ENCODE measurements around the gene HNRNPUL1. TPM values are rescaled to one million over a fixed set of nuclear protein-coding genes. Genes with fewer than 3 reads are reported as not detected.
"Not testable (repeated sequence)": the region's sequence is repeated elsewhere in the genome, so short reads cannot be mapped to it uniquely, and the experiment has no call there.

Gene HNRNPUL1
- total RNA-seq, 1 donor from 2014 or later = 161 TPM

GRCh38 chr19:41276231-41276630 lies 12.1 kb downstream of the HNRNPUL1 start:
- DNase-seq (ENCODE audit: low spot score) = no peak

GRCh38 chr19:41278478-41278877 lies 14.3 kb downstream of the HNRNPUL1 start:
- DNase-seq (ENCODE audit: low spot score) = no peak

DNA sequence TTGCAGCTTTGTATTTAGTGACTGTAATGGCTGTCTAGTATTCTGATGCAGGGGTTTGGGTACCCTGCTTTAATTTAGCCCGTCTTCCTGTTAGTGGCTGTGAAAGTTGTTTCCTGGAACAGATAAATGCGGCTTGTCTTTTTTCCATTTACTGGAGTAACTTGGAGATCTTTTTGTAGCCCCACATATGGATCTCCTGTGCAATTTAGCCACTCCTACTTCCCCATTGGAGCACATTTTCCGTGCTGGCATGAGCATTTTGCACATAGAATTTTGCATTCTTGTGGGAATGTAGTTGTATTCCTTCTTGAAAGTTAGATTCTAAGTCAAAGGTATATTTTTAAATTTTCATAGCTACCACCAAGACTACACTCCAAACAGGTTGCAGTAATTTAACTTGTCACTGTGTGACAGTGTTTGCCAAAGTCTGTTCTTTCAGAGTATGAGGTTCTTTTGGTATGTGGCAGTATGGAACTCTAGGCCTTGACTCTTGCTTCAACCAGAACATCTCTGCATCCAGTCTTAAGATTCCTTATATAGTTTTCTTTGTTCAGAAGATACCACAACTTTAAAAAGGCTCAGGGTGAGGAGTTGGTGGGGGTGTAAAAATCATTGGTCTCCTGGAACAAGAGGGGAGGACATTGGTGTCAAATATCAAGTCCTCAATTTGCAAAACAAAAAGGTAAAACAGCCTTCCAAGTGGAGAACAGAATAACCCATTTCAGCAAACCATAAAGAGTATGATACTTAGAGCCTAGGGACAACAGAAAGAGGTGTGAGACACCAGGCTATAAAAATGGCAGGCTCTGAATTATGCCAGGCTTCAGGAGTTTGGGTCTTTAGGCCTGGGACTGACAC lies 24.7 kb downstream of the HNRNPUL1 start:
- DNase-seq (ENCODE audit: low spot score) = no peak

GRCh38 chr19:41289814-41290213 lies 25.6 kb downstream of the HNRNPUL1 start:
- not testable (repeated sequence) for DNase-seq (ENCODE audit: low spot score)

- DNase-seq (ENCODE audit: low spot score) = no peak
These were observed 30.2 kb downstream of the HNRNPUL1 start for GRCh38 chr19:41294393-41294792.

GRCh38 chr19:41295499-41295898 lies 31.3 kb downstream of the HNRNPUL1 start:
- DNase-seq (ENCODE audit: low spot score) = no peak

GRCh38 chr19:41296433-41296871 lies 32.3 kb downstream of the HNRNPUL1 start:
- DNase-seq (ENCODE audit: low spot score) = no peak

- DNase-seq (ENCODE audit: low spot score) = no peak
These were observed 33.6 kb downstream of the HNRNPUL1 start for GRCh38 chr19:41297628-41298347.

- DNase-seq (ENCODE audit: low spot score) = peak; percentile 64
These were observed 34.3 kb downstream of the HNRNPUL1 start for GRCh38 chr19:41298348-41298964.

- no peak for DNase-seq (ENCODE audit: low spot score)
These were observed 35.0 kb downstream of the HNRNPUL1 start for GRCh38 chr19:41299046-41299754.

GRCh38 chr19:41299755-41300089 lies 35.5 kb downstream of the HNRNPUL1 start:
- no peak for DNase-seq (ENCODE audit: low spot score)

DNA sequence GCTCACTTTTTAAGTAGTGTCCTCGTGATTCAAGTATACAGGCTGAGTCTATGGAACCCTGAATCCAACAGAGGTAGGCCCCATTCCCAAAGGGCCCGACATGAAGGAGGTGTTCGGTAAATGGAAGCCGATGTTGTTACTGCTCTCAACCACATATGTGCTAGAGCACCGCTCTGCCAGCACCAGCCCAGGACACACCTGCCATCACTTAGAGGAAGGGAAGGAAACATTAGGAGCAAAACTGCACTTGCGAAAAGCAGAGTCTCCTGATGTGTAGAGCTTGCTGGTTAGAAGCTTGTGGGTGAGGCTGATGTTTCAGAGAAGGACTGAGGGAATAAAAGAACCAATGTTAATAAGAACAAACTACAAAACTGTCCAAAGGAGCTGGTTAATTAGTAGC lies 36.4 kb downstream of the HNRNPUL1 start:
- DNase-seq (ENCODE audit: low spot score) = no peak

- DNase-seq (ENCODE audit: low spot score) = no peak
These were observed 38.6 kb downstream of the HNRNPUL1 start for GRCh38 chr19:41302624-41303351.

DNA sequence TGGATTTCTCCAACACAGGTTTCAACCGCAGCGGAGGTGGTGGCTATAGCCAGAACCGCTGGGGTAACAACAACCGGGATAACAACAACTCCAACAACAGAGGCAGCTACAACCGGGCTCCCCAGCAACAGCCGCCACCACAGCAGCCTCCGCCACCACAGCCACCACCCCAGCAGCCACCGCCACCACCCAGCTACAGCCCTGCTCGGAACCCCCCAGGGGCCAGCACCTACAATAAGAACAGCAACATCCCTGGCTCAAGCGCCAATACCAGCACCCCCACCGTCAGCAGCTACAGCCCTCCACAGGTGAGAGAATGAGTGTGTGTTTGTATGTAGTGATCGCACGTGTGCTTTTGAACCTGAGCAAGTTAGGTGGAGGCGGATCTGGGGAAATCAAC lies 39.8 kb downstream of the HNRNPUL1 start:
- no peak for DNase-seq (ENCODE audit: low spot score)

- no peak for DNase-seq (ENCODE audit: low spot score)
These were observed 40.7 kb downstream of the HNRNPUL1 start for GRCh38 chr19:41304706-41305483.

DNA sequence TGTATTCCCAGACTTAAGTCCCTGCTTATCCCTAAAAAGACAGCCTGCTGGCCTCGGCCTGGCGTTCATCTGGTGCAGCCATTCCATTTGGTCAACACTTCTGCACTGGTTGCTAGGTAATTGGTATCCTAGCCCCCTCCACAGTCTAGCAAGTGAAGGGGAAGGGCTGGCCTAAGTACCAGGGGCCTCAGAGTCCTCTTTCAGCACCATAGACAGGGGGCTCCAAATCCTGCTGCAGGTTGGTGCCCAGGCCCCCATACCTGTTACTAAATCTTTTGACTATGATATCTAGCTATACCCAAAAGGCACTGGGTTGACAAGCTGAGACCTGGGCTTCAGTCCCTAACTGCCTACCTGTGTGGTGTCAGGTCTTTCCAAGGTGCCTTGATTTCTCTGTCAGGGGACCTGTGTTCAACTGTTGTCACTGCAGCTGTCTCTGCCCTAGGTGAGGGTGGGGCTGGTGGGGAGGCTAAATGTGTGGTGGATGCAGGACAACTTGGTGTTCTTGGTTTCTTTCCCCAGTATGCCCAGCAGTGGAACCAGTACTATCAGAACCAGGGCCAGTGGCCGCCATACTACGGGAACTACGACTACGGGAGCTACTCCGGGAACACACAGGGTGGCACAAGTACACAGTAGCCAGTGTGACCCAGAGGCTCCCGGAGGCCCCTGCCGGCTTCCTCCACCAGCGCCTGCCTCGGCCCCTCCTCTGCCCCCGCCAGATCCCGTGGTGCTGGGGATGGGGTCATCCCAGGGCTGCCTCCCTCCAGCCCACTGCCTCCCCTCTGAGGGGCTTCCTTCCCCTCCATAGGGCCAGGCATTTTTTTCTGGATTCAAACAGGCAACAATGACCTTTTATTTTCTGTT lies 42.0 kb downstream of the HNRNPUL1 start:
- DNase-seq (ENCODE audit: low spot score) = no peak

DNA sequence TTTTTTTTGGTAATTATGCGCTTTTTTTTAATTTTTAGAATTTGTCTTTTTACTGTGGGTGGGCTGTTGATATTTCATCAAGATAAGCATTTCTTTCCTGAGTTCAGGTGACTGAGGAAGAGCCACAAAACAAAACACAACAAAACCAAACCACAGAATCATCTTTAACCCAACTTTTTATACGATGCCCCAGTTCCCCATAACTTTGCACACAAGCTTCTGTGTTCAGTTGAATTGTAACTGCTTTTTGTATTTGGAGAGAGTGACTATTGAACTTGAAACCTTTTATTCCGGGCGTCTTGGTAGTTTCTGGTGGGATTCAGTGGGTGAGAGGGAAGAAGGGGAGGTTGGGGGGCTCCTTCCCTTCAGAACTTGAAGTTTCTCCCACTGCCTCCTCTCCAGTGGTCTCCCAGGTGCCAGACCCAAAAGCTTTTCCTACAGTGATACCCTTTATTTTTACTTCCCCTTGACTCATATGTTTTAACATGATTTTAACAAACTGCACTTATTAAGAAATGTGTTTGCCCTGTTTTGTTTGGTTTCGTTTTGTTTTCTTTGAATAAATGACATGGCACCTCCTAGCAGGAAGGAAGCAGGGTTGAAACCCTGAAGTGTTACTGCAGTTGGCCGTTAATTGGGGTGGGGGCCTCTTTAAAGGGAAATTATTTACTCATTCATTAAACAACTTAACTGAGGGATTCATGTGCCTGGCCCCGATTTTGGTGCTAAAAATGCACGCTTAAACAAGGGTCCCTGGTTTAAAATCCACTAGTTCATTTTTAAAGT lies 43.1 kb downstream of the HNRNPUL1 start:
- no peak for DNase-seq (ENCODE audit: low spot score)

DNA sequence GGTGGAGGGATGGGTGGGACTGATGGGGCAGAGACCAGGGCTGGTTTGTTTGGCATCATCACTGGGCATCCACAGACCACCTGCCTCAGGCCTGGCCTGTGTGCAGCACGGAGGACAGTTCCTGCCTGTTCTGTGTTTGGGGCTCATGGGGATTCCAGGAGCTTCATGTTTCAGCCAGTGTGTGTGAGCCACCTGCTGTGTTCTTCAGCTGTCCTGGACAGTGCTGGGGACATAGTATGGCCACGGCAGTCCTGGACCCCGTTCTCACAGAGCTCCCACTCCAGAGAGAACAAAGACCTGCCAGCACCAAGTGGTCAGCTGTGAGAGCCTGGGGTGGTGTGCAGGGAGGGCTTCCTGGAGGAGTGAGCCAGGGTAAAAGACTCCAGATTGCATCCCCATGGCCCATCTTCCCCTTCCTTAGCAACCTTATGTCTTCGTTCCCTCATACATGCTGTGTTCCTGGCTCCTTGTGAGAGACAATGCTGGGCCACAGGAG lies 43.8 kb downstream of the HNRNPUL1 start:
- no peak for DNase-seq (ENCODE audit: low spot score)

Measured in mucosa of gallbladder (tissue), 1 donor.